Natural killer cell (primary cell): Measurements from ENCODE around the gene CSN2. TPM values are rescaled to one million over a fixed set of nuclear protein-coding genes. Genes with fewer than 3 reads are reported as not detected.

Source experiments
- ATAC-seq, 3 donors: fragments of 150-1000 bp in 2 of 3; fragments of 200-7000 bp in 1 of 3; cut with Tn5 transposase; 1 replicate in 1 of 3; 2 replicates in 2 of 3; pipeline ENCODE4 v1.10.0; 2021; ENCODE audit warnings: mild to moderate bottlenecking in 2 of 3, moderate library complexity in 2 of 3
- DNase-seq, 2 donors: peaks; one replicate each; pipeline versions ENCODE4 v3.0.0 to v3.0.0-alpha.2; 2013 to 2021; ENCODE audit warnings: mixed read lengths in 1 of 2
- H3K27ac ChIP-seq: one replicate; pipeline ENCODE4 v1.5.1; 2013; ENCODE audit warnings: mild to moderate bottlenecking, low read length
- H3K27me3 ChIP-seq: one replicate; pipeline ENCODE4 v1.6.1; 2013; ENCODE audit warnings: low read length; ENCODE audit not compliant: control insufficient read depth, insufficient read depth
- H3K36me3 ChIP-seq: one replicate; pipeline ENCODE4 v1.6.1; 2013; ENCODE audit warnings: low read length; ENCODE audit not compliant: control insufficient read depth, insufficient read depth
- H3K4me1 ChIP-seq: one replicate; pipeline ENCODE4 v1.6.1; 2013; ENCODE audit warnings: low read length; ENCODE audit not compliant: control insufficient read depth, insufficient read depth
- H3K4me3 ChIP-seq: one replicate; pipeline ENCODE4 v1.5.1; 2013; ENCODE audit warnings: low read length
- H3K9me3 ChIP-seq: one replicate; pipeline ENCODE4 v1.6.1; 2013; ENCODE audit warnings: low read length; ENCODE audit not compliant: control insufficient read depth, insufficient read depth
- H3K27ac Mint-ChIP-seq, 2 donors: one replicate each; pipeline ENCODE4 v1.8.0; 2022; ENCODE audit warnings: mild to moderate bottlenecking in 2 of 2, mixed read lengths in 2 of 2, moderate library complexity in 1 of 2
- H3K27me3 Mint-ChIP-seq, 2 donors: one replicate each; pipeline ENCODE4 v1.8.0; 2022; ENCODE audit warnings: low read depth in 2 of 2, mixed read lengths in 2 of 2
- H3K36me3 Mint-ChIP-seq: one replicate; pipeline ENCODE4 v1.8.0; 2022; ENCODE audit warnings: mixed read lengths
- H3K4me1 Mint-ChIP-seq, 2 donors: one replicate each; pipeline ENCODE4 v1.8.0; 2022; ENCODE audit warnings: mixed read lengths in 2 of 2
- H3K4me3 Mint-ChIP-seq: one replicate; pipeline ENCODE4 v1.8.0; 2022; ENCODE audit warnings: mild to moderate bottlenecking, moderate library complexity, mixed read lengths
- H3K9me3 Mint-ChIP-seq, 2 donors: one replicate each; pipeline ENCODE4 v1.8.0; 2022; ENCODE audit warnings: mixed read lengths in 2 of 2
- WGBS: methylation state at CpG from one replicate; pipeline ENCODE4 v1.1.7; 2013; ENCODE audit warnings: missing lambda C conversion rate; ENCODE audit not compliant: insufficient coverage; 5-methylcytosine and 5-hydroxymethylcytosine counted together
- intact Hi-C: fragments of 100-400 bp; cut with micrococcal nuclease; formaldehyde crosslinking; loops from one replicate; pipeline ENCODE4 v1.14.2; 2022
- total RNA-seq, 4 donors: library from RNA; stranded (reverse); fragments of 120-200 nt in 1 of 4; gene quantifications; one replicate each; pipeline versions ENCODE4 v1.2.3 to v1.2.4, GENCODE V29; 2013 to 2022
- TF ChIP-seq, protein P1 (sequence below): fragments of 200-600 bp; IDR thresholded peaks from one replicate; pipeline ENCODE4 v1.8.0; 2022; ENCODE audit warnings: antibody characterized with exemption

CSN2 gene
- total RNA-seq, 3 donors from 2014 or later (not counting 1 experiment from before 2014, with no cell fraction given), result not detected

GRCh38 chr4:69910016-69910782, 55.3 kb downstream of the CSN2 start:
- no peak overlapping the region for H3K4me3 Mint-ChIP-seq
- no peaks in the 10 kb centered on the region for H3K36me3 Mint-ChIP-seq
- Histone ChIP-seq H3K27me3 (no peaks in the 10 kb centered on the region), H3K4me3 (no peak overlapping the region), H3K36me3 (no peaks in the 10 kb centered on the region), H3K27ac (no peak overlapping the region), H3K4me1 (no peaks in the 10 kb centered on the region), H3K9me3 (no peaks in the 10 kb centered on the region)
- peaks cover 2 to 5% of the 10 kb centered on the region in 2 donors for H3K27me3 Mint-ChIP-seq
- WGBS, result 80% methylated on average over 1 of the region's 2 CpGs
- H3K4me1 Mint-ChIP-seq, result no peaks in the 10 kb centered on the region
- intact Hi-C loops, result no loop called here
- H3K27ac Mint-ChIP-seq, result no peak overlapping the region
- TF ChIP-seq, protein P1, sequence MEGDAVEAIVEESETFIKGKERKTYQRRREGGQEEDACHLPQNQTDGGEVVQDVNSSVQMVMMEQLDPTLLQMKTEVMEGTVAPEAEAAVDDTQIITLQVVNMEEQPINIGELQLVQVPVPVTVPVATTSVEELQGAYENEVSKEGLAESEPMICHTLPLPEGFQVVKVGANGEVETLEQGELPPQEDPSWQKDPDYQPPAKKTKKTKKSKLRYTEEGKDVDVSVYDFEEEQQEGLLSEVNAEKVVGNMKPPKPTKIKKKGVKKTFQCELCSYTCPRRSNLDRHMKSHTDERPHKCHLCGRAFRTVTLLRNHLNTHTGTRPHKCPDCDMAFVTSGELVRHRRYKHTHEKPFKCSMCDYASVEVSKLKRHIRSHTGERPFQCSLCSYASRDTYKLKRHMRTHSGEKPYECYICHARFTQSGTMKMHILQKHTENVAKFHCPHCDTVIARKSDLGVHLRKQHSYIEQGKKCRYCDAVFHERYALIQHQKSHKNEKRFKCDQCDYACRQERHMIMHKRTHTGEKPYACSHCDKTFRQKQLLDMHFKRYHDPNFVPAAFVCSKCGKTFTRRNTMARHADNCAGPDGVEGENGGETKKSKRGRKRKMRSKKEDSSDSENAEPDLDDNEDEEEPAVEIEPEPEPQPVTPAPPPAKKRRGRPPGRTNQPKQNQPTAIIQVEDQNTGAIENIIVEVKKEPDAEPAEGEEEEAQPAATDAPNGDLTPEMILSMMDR, result no peak
- DNase-seq, result no peak
- no peak for ATAC-seq
- no peaks in the 10 kb centered on the region for H3K9me3 Mint-ChIP-seq

GRCh38 chr4:69909195-69909594, 56.3 kb downstream of the CSN2 start:
- Histone ChIP-seq H3K36me3 (no peaks in the 10 kb centered on the region), H3K27me3 (no peaks in the 10 kb centered on the region), H3K27ac (no peak overlapping the region), H3K4me1 (no peaks in the 10 kb centered on the region), H3K4me3 (no peak overlapping the region), H3K9me3 (no peaks in the 10 kb centered on the region)
- no peaks in the 10 kb centered on the region for H3K4me1 Mint-ChIP-seq
- no peaks in the 10 kb centered on the region for H3K36me3 Mint-ChIP-seq
- H3K4me3 Mint-ChIP-seq, result no peak overlapping the region
- DNase-seq, result no peak
- TF ChIP-seq, protein P1, result no peak
- no peak overlapping the region for H3K27ac Mint-ChIP-seq
- intact Hi-C loops, result no loop called here
- no peaks in the 10 kb centered on the region for H3K9me3 Mint-ChIP-seq
- H3K27me3 Mint-ChIP-seq, result peaks cover 2 to 14% of the 10 kb centered on the region in 2 donors
- 93% methylated on average over 4 of the region's 4 CpGs for WGBS
- ATAC-seq, result no peak

DNA sequence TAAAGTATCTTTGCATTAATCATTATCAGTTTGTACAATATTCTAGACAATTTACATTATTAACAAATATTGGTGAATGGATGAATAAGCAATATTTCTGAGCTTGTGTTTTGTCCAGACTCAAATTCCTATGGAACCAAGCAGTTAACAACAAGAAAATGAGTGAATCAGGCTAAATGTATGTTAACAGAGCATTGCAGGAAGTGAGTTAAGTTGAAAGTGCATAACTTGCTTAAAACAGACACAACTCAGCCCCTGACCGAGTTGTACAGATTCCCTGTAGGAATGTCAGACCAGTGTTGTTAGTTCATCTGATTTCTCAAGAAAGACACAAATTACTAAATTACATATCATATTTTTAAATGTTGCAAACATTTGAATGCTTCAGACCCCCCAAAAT, 58.4 kb downstream of the CSN2 start:
- no peak for DNase-seq

More for the DNA sequence above, 58.4 kb downstream of the CSN2 start:
- Mint-ChIP-seq H3K27ac (no peak overlapping the region), H3K4me3 (no peak overlapping the region), H3K4me1 (no peaks in the 10 kb centered on the region), H3K36me3 (no peaks in the 10 kb centered on the region), H3K9me3 (no peaks in the 10 kb centered on the region), H3K27me3 (peaks cover 12 to 26% of the 10 kb centered on the region in 2 donors)
- Histone ChIP-seq H3K36me3 (no peaks in the 10 kb centered on the region), H3K4me3 (no peak overlapping the region), H3K27me3 (no peaks in the 10 kb centered on the region), H3K4me1 (no peaks in the 10 kb centered on the region), H3K9me3 (no peaks in the 10 kb centered on the region), H3K27ac (no peak overlapping the region)
- ATAC-seq, result no peak
- intact Hi-C loops, result no loop called here
- 56% methylated on average over 1 of the region's 1 CpG for WGBS
- TF ChIP-seq, protein P1, result no peak

Other genes starting within 250 kb of the CSN2 start
- 10 to 100 TPM; 11.9 to 24.6 (median 24.5) TPM for gene SULT1B1, start 205.1 kb downstream of the CSN2 start, total RNA-seq
- gene SULT1E1, start 105.6 kb downstream of the CSN2 start, total RNA-seq, result not detected
- not detected for gene CSN1S1, start 34.7 kb downstream of the CSN2 start, total RNA-seq
- not detected for gene STATH, start 30.2 kb upstream of the CSN2 start, total RNA-seq
- gene HTN3, start 62.7 kb upstream of the CSN2 start, total RNA-seq, result not detected
- not detected for gene HTN1, start 84.7 kb upstream of the CSN2 start, total RNA-seq
- gene PRR27, start 188.5 kb upstream of the CSN2 start, total RNA-seq, result not detected
- gene ODAM, start 230.0 kb upstream of the CSN2 start, total RNA-seq, result not detected